Effector memory CD8-positive, alpha-beta T cell (primary cell): Measurements from ENCODE around the gene CRTAP.
"Not testable (repeated sequence)": the region's sequence is repeated elsewhere in the genome, so short reads cannot be mapped to it uniquely, and the experiment has no call there.

Experiments
- ATAC-seq: fragments of 150-1000 bp; cut with Tn5 transposase; replicated peaks from 2 replicates; pipeline ENCODE4 v1.10.0; 2021; ENCODE audit warnings: mild to moderate bottlenecking, moderate library complexity
- DNase-seq, 3 experiments: peaks; one replicate each; pipeline ENCODE4 v3.0.0; 2021
- H3K27ac Mint-ChIP-seq, 2 donors: one replicate each; pipeline ENCODE4 v1.8.0; 2022; ENCODE audit warnings: mild to moderate bottlenecking in 2 of 2, mixed read lengths in 2 of 2, moderate library complexity in 2 of 2
- H3K27me3 Mint-ChIP-seq, 2 donors: one replicate each; pipeline ENCODE4 v1.8.0; 2022; ENCODE audit warnings: mixed read lengths in 2 of 2
- H3K36me3 Mint-ChIP-seq: one replicate; pipeline ENCODE4 v1.8.0; 2022; ENCODE audit warnings: mild to moderate bottlenecking, moderate library complexity, mixed read lengths; ENCODE audit not compliant: insufficient read depth
- H3K4me1 Mint-ChIP-seq, 2 donors: one replicate each; pipeline ENCODE4 v1.8.0; 2022; ENCODE audit warnings: low read depth in 2 of 2, mixed read lengths in 2 of 2
- H3K4me3 Mint-ChIP-seq, 2 donors: one replicate each; pipeline ENCODE4 v1.8.0; 2022; ENCODE audit warnings: mild to moderate bottlenecking in 2 of 2, mixed read lengths in 2 of 2, moderate library complexity in 2 of 2
- H3K9me3 Mint-ChIP-seq, 2 donors: one replicate each; pipeline ENCODE4 v1.8.0; 2022; ENCODE audit warnings: mixed read lengths in 2 of 2

The CRTAP gene

GRCh38 chr3:33105341-33105948, 8.4 kb upstream of the CRTAP start:
- no peak for DNase-seq
- Mint-ChIP-seq H3K9me3 (no peaks in the 10 kb centered on the region), H3K36me3 (no peaks in the 10 kb centered on the region), H3K27ac (no peak overlapping the region), H3K4me1 (peaks cover 0 to 5% of the 10 kb centered on the region in 2 donors), H3K27me3 (peaks cover 0 to 21% of the 10 kb centered on the region in 2 donors), H3K4me3 (no peak overlapping the region)
- no peak for ATAC-seq

- DNase-seq, H3K36me3 Mint-ChIP-seq, H3K27ac Mint-ChIP-seq, H3K4me3 Mint-ChIP-seq, ATAC-seq, H3K4me1 Mint-ChIP-seq, H3K9me3 Mint-ChIP-seq: not testable (repeated sequence)
- peaks cover 0 to 21% of the 10 kb centered on the region in 2 donors for H3K27me3 Mint-ChIP-seq
Observed at GRCh38 chr3:33106854-33107253, 7.0 kb upstream of the CRTAP start.

- Mint-ChIP-seq H3K27ac (peak overlapping the region in 1 of 2 donors; percentile 42), H3K4me1 (peaks cover 17 to 20% of the 10 kb centered on the region in 2 donors), H3K9me3 (no peaks in the 10 kb centered on the region), H3K27me3 (peaks cover 0 to 7% of the 10 kb centered on the region in 2 donors), H3K36me3 (peaks cover 3% of the 10 kb centered on the region), H3K4me3 (peak overlapping the region in 1 of 2 donors; percentile 15)
- DNase-seq (no peak), ATAC-seq (no peak)
Observed at GRCh38 chr3:33111581-33111980, 2.2 kb upstream of the CRTAP start.

- H3K4me1 Mint-ChIP-seq, result peaks cover 30 to 39% of the 10 kb centered on the region in 2 donors
- no peak for DNase-seq
- H3K27me3 Mint-ChIP-seq, result no peaks in the 10 kb centered on the region
- ATAC-seq, result no peak
- no peaks in the 10 kb centered on the region for H3K9me3 Mint-ChIP-seq
- peaks cover 10% of the 10 kb centered on the region for H3K36me3 Mint-ChIP-seq
- H3K4me3 Mint-ChIP-seq, result peak overlapping the region; percentile 86 to 89
- peak overlapping the region; percentile 83 to 84 for H3K27ac Mint-ChIP-seq
Observed at GRCh38 chr3:33114622-33115023, 809 bp downstream of the CRTAP start.

- no peaks in the 10 kb centered on the region for H3K9me3 Mint-ChIP-seq
- ATAC-seq, result no peak
- peaks cover 30 to 40% of the 10 kb centered on the region in 2 donors for H3K4me1 Mint-ChIP-seq
- H3K4me3 Mint-ChIP-seq, result peak overlapping the region; percentile 86 to 89
- H3K27ac Mint-ChIP-seq, result peak overlapping the region in 1 of 2 donors; percentile 84
- H3K27me3 Mint-ChIP-seq, result no peaks in the 10 kb centered on the region
- peaks cover 10% of the 10 kb centered on the region for H3K36me3 Mint-ChIP-seq
- no peak for DNase-seq
Observed at GRCh38 chr3:33115024-33115768, 1.4 kb downstream of the CRTAP start.

- no peak for ATAC-seq
- Mint-ChIP-seq H3K9me3 (no peaks in the 10 kb centered on the region), H3K4me3 (no peak overlapping the region), H3K4me1 (peaks cover 26 to 35% of the 10 kb centered on the region in 2 donors), H3K27me3 (no peaks in the 10 kb centered on the region), H3K36me3 (peaks cover 17% of the 10 kb centered on the region), H3K27ac (peak overlapping the region in 1 of 2 donors; percentile 88)
- no peak for DNase-seq
Observed at GRCh38 chr3:33117461-33117860, 3.6 kb downstream of the CRTAP start.

- Mint-ChIP-seq H3K4me3 (no peak overlapping the region), H3K27me3 (no peaks in the 10 kb centered on the region), H3K27ac (peak overlapping the region in 1 of 2 donors; percentile 5), H3K9me3 (no peaks in the 10 kb centered on the region), H3K36me3 (peaks cover 23% of the 10 kb centered on the region), H3K4me1 (peaks cover 18 to 35% of the 10 kb centered on the region in 2 donors)
- ATAC-seq, result no peak
- DNase-seq, result no peak
Observed at GRCh38 chr3:33119891-33120290, 6.1 kb downstream of the CRTAP start.

- no peak for DNase-seq
- no peaks in the 10 kb centered on the region for H3K9me3 Mint-ChIP-seq
- ATAC-seq, result no peak
- H3K27me3 Mint-ChIP-seq, result no peaks in the 10 kb centered on the region
- peak overlapping the region; percentile 15 to 76 for H3K27ac Mint-ChIP-seq
- no peak overlapping the region for H3K4me3 Mint-ChIP-seq
- H3K36me3 Mint-ChIP-seq, result peaks cover 41% of the 10 kb centered on the region
- peaks cover 9 to 12% of the 10 kb centered on the region in 2 donors for H3K4me1 Mint-ChIP-seq
Observed at GRCh38 chr3:33122991-33123390, 9.2 kb downstream of the CRTAP start.

- ATAC-seq (no peak), DNase-seq (no peak)
- H3K27me3 Mint-ChIP-seq, result no peaks in the 10 kb centered on the region
- no peak overlapping the region for H3K4me3 Mint-ChIP-seq
- peaks cover 38% of the 10 kb centered on the region for H3K36me3 Mint-ChIP-seq
- no peaks in the 10 kb centered on the region for H3K9me3 Mint-ChIP-seq
- H3K4me1 Mint-ChIP-seq, result peaks cover 0 to under 1% of the 10 kb centered on the region in 2 donors
- H3K27ac Mint-ChIP-seq, result no peak overlapping the region
Observed at GRCh38 chr3:33124638-33125037, 10.8 kb downstream of the CRTAP start.

GRCh38 chr3:33125840-33126239, 12.0 kb downstream of the CRTAP start:
- Mint-ChIP-seq H3K9me3 (no peaks in the 10 kb centered on the region), H3K27me3 (no peaks in the 10 kb centered on the region), H3K27ac (no peak overlapping the region), H3K4me3 (no peak overlapping the region), H3K36me3 (peaks cover 41% of the 10 kb centered on the region), H3K4me1 (no peaks in the 10 kb centered on the region)
- ATAC-seq, result no peak
- no peak for DNase-seq

GRCh38 chr3:33128706-33129105, 14.9 kb downstream of the CRTAP start:
- H3K4me3 Mint-ChIP-seq, result no peak overlapping the region
- H3K9me3 Mint-ChIP-seq, result no peaks in the 10 kb centered on the region
- H3K36me3 Mint-ChIP-seq, result peaks cover 58% of the 10 kb centered on the region
- no peak for DNase-seq
- H3K27me3 Mint-ChIP-seq, result no peaks in the 10 kb centered on the region
- no peak for ATAC-seq
- H3K4me1 Mint-ChIP-seq, result peaks cover 0 to 4% of the 10 kb centered on the region in 2 donors
- H3K27ac Mint-ChIP-seq, result no peak overlapping the region

GRCh38 chr3:33130144-33130543, 16.3 kb downstream of the CRTAP start:
- Mint-ChIP-seq H3K27me3 (no peaks in the 10 kb centered on the region), H3K4me1 (peaks cover 0 to 4% of the 10 kb centered on the region in 2 donors), H3K9me3 (no peaks in the 10 kb centered on the region), H3K27ac (no peak overlapping the region), H3K4me3 (no peak overlapping the region), H3K36me3 (peaks cover 62% of the 10 kb centered on the region)
- DNase-seq (no peak), ATAC-seq (no peak)

GRCh38 chr3:33131331-33132018, 17.7 kb downstream of the CRTAP start:
- Mint-ChIP-seq H3K9me3 (no peaks in the 10 kb centered on the region), H3K36me3 (peaks cover 62% of the 10 kb centered on the region), H3K4me1 (peaks cover 0 to 4% of the 10 kb centered on the region in 2 donors), H3K27me3 (no peaks in the 10 kb centered on the region), H3K4me3 (no peak overlapping the region), H3K27ac (peak overlapping the region in 1 of 2 donors; percentile 60)
- ATAC-seq (peak; percentile 65), DNase-seq (peak; percentile 18 to 43 (median 24))
